HUES64 (cell line): Measurements from ENCODE around the gene ERC2.
A peak's percentile ranks its signal among the peaks of the same experiment; 100 is the strongest.

Experiments used
- H3K27ac ChIP-seq: 2 replicates; pipeline ENCODE4 v1.7.0; 2013; ENCODE audit warnings: low read depth, low read length, inconsistent platforms
- H3K27me3 ChIP-seq: 2 replicates; pipeline ENCODE4 v1.6.1; 2013; ENCODE audit warnings: mild to moderate bottlenecking, low read length; ENCODE audit not compliant: insufficient read depth
- H3K36me3 ChIP-seq: 2 replicates; pipeline ENCODE4 v1.6.1; 2013; ENCODE audit warnings: mild to moderate bottlenecking, low read length; ENCODE audit not compliant: insufficient read depth
- H3K4me1 ChIP-seq: 2 replicates; pipeline ENCODE4 v1.6.1; 2013; ENCODE audit warnings: mild to moderate bottlenecking, low read length, moderate library complexity; ENCODE audit not compliant: insufficient read depth
- H3K4me3 ChIP-seq: 2 replicates; pipeline ENCODE4 v1.5.1; 2013; ENCODE audit warnings: mild to moderate bottlenecking, low read length, moderate library complexity
- H3K9ac ChIP-seq: 2 replicates; pipeline ENCODE4 v1.6.1; 2013; ENCODE audit warnings: mild to moderate bottlenecking, low read depth, low read length
- H3K9me3 ChIP-seq: 2 replicates; pipeline ENCODE4 v1.6.1; 2013; ENCODE audit warnings: low read depth, low read length; ENCODE audit not compliant: insufficient read depth
- WGBS: fragments of 150-250, 120-280 bp; methylation state at CpG from one replicate; pipeline ENCODE4 v1.1.7; 2013; ENCODE audit warnings: missing lambda C conversion rate; 5-methylcytosine and 5-hydroxymethylcytosine counted together

ERC2 gene

GRCh38 chr3:55692295-55692956 lies 775.8 kb downstream of the ERC2 start:
- H3K4me3 ChIP-seq: no peak overlapping the region
- H3K9me3 ChIP-seq: no peaks in the 10 kb centered on the region
- H3K36me3 ChIP-seq: no peaks in the 10 kb centered on the region
- no peak overlapping the region for H3K9ac ChIP-seq
- WGBS: 88% methylated on average over 1 of the region's 1 CpG
- H3K27ac ChIP-seq: no peak overlapping the region
- H3K4me1 ChIP-seq: peaks cover 41% of the 10 kb centered on the region
- H3K27me3 ChIP-seq: no peaks in the 10 kb centered on the region

GRCh38 chr3:55691141-55691540 lies 777.1 kb downstream of the ERC2 start:
- Histone ChIP-seq H3K27me3 (no peaks in the 10 kb centered on the region), H3K9me3 (no peaks in the 10 kb centered on the region), H3K4me1 (peaks cover 44% of the 10 kb centered on the region), H3K36me3 (no peaks in the 10 kb centered on the region), H3K4me3 (no peak overlapping the region), H3K9ac (no peak overlapping the region), H3K27ac (peak overlapping the region; percentile 5)
- WGBS: 39% methylated on average over 3 of the region's 4 CpGs

GRCh38 chr3:55690726-55691125 lies 777.5 kb downstream of the ERC2 start:
- H3K27ac ChIP-seq: peak overlapping the region; percentile 5
- no peaks in the 10 kb centered on the region for H3K36me3 ChIP-seq
- 2% methylated on average over 2 of the region's 3 CpGs for WGBS
- H3K9me3 ChIP-seq: no peaks in the 10 kb centered on the region
- H3K4me3 ChIP-seq: no peak overlapping the region
- peaks cover 44% of the 10 kb centered on the region for H3K4me1 ChIP-seq
- H3K27me3 ChIP-seq: no peaks in the 10 kb centered on the region
- H3K9ac ChIP-seq: no peak overlapping the region

- H3K4me3 ChIP-seq: no peak overlapping the region
- H3K9me3 ChIP-seq: no peaks in the 10 kb centered on the region
- H3K4me1 ChIP-seq: peaks cover 44% of the 10 kb centered on the region
- H3K27ac ChIP-seq: no peak overlapping the region
- 19% methylated on average over 3 of the region's 3 CpGs for WGBS
- no peaks in the 10 kb centered on the region for H3K36me3 ChIP-seq
- no peak overlapping the region for H3K9ac ChIP-seq
- no peaks in the 10 kb centered on the region for H3K27me3 ChIP-seq
These were observed 778.1 kb downstream of the ERC2 start for GRCh38 chr3:55690177-55690576.

GRCh38 chr3:55688154-55688553 lies 780.1 kb downstream of the ERC2 start:
- Histone ChIP-seq H3K27me3 (no peaks in the 10 kb centered on the region), H3K27ac (no peak overlapping the region), H3K9me3 (no peaks in the 10 kb centered on the region), H3K9ac (no peak overlapping the region), H3K4me1 (peaks cover 38% of the 10 kb centered on the region), H3K36me3 (no peaks in the 10 kb centered on the region), H3K4me3 (no peak overlapping the region)
- 93% methylated on average over 3 of the region's 3 CpGs for WGBS

- Histone ChIP-seq H3K27ac (no peak overlapping the region), H3K9ac (no peak overlapping the region), H3K36me3 (no peaks in the 10 kb centered on the region), H3K9me3 (no peaks in the 10 kb centered on the region), H3K27me3 (no peaks in the 10 kb centered on the region), H3K4me1 (peaks cover 36% of the 10 kb centered on the region), H3K4me3 (no peak overlapping the region)
- 86% methylated on average over 5 of the region's 5 CpGs for WGBS
These were observed 780.7 kb downstream of the ERC2 start for GRCh38 chr3:55687526-55687925.

GRCh38 chr3:55686426-55687254 lies 781.6 kb downstream of the ERC2 start:
- Histone ChIP-seq H3K4me3 (no peak overlapping the region), H3K9me3 (no peaks in the 10 kb centered on the region), H3K27me3 (no peaks in the 10 kb centered on the region), H3K27ac (no peak overlapping the region), H3K36me3 (no peaks in the 10 kb centered on the region), H3K4me1 (peaks cover 28% of the 10 kb centered on the region), H3K9ac (no peak overlapping the region)
- 88% methylated on average over 11 of the region's 11 CpGs for WGBS

- H3K27me3 ChIP-seq: no peaks in the 10 kb centered on the region
- no peaks in the 10 kb centered on the region for H3K36me3 ChIP-seq
- H3K4me1 ChIP-seq: peaks cover 4% of the 10 kb centered on the region; the same call in 1 of the 2 replicates
- no peak overlapping the region for H3K27ac ChIP-seq
- H3K4me3 ChIP-seq: no peak overlapping the region
- 92% methylated on average over 8 of the region's 12 CpGs for WGBS
- H3K9me3 ChIP-seq: no peaks in the 10 kb centered on the region
- no peak overlapping the region for H3K9ac ChIP-seq
These were observed 784.5 kb downstream of the ERC2 start for GRCh38 chr3:55683666-55684270.

- WGBS: 90% methylated on average over 3 of the region's 3 CpGs
- H3K27me3 ChIP-seq: no peaks in the 10 kb centered on the region
- H3K9ac ChIP-seq: no peak overlapping the region
- H3K9me3 ChIP-seq: no peaks in the 10 kb centered on the region
- no peak overlapping the region for H3K4me3 ChIP-seq
- no peak overlapping the region for H3K27ac ChIP-seq
- peaks cover 4% of the 10 kb centered on the region; the same call in 1 of the 2 replicates for H3K4me1 ChIP-seq
- no peaks in the 10 kb centered on the region for H3K36me3 ChIP-seq
These were observed 785.8 kb downstream of the ERC2 start for GRCh38 chr3:55682461-55682860.

- H3K9me3 ChIP-seq: no peaks in the 10 kb centered on the region
- no peaks in the 10 kb centered on the region for H3K4me1 ChIP-seq
- 93% methylated on average over 5 of the region's 5 CpGs for WGBS
These were observed 789.6 kb downstream of the ERC2 start for GRCh38 chr3:55678546-55679216.

GRCh38 chr3:55676643-55677042 lies 791.6 kb downstream of the ERC2 start:
- Histone ChIP-seq H3K4me1 (no peaks in the 10 kb centered on the region), H3K4me3 (no peak overlapping the region)
- WGBS: 95% methylated on average over 3 of the region's 3 CpGs

More at GRCh38 chr3:55678546-55679216, 789.6 kb downstream of the ERC2 start:
- Histone ChIP-seq H3K4me3 (no peak overlapping the region), H3K27me3 (no peaks in the 10 kb centered on the region), H3K27ac (no peak overlapping the region), H3K9ac (no peak overlapping the region), H3K36me3 (no peaks in the 10 kb centered on the region)

More at GRCh38 chr3:55676643-55677042, 791.6 kb downstream of the ERC2 start:
- H3K9me3 ChIP-seq: no peaks in the 10 kb centered on the region
- H3K9ac ChIP-seq: no peak overlapping the region
- no peak overlapping the region for H3K27ac ChIP-seq
- H3K27me3 ChIP-seq: no peaks in the 10 kb centered on the region
- no peaks in the 10 kb centered on the region for H3K36me3 ChIP-seq
